Measurements from ENCODE around the gene MYO6.
"Not testable (repeated sequence)": the region's sequence is repeated elsewhere in the genome, so short reads cannot be mapped to it uniquely, and the experiment has no call there.

DNA sequence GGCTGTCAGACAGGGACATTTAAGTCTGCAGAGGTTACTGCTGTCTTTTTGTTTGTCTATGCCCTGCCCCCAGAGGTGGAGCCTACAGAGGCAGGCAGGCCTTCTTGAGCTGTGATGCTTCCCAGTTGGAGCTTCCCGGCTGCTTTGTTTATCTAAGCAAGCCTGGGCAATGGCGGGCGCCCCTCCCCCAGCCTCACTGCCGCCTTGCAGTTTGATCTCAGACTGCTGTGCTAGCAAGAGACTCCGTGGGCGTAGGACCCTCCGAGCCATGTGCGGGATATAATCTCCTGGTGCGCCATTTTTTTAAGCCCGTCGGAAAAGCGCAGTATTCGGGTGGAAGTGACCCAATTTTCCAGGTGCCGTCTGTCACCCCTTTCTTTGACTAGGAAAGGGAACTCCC, 156.1 kb downstream of the MYO6 start:
- TF ChIP-seq, protein P1, sequence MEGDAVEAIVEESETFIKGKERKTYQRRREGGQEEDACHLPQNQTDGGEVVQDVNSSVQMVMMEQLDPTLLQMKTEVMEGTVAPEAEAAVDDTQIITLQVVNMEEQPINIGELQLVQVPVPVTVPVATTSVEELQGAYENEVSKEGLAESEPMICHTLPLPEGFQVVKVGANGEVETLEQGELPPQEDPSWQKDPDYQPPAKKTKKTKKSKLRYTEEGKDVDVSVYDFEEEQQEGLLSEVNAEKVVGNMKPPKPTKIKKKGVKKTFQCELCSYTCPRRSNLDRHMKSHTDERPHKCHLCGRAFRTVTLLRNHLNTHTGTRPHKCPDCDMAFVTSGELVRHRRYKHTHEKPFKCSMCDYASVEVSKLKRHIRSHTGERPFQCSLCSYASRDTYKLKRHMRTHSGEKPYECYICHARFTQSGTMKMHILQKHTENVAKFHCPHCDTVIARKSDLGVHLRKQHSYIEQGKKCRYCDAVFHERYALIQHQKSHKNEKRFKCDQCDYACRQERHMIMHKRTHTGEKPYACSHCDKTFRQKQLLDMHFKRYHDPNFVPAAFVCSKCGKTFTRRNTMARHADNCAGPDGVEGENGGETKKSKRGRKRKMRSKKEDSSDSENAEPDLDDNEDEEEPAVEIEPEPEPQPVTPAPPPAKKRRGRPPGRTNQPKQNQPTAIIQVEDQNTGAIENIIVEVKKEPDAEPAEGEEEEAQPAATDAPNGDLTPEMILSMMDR (IDR thresholded peaks at IDR 0.05) = not testable (repeated sequence)
- TF ChIP-seq POLR2A (IDR thresholded peaks at IDR 0.05) = not testable (repeated sequence)

Measured in stomach (tissue), 4 donors.